HT1080 (cell line): Measurements from ENCODE around the gene CFAP221. TPM values are rescaled to one million over a fixed set of nuclear protein-coding genes. Genes with fewer than 3 reads are reported as not detected.

Experiments
- DNase-seq: peaks from one replicate; pipeline ENCODE4 v3.0.0-alpha.2; 2015; ENCODE audit warnings: low read depth
- polyA plus RNA-seq, 2 experiments: library from polyadenylated mRNA; depleted of rRNA; stranded (reverse); fragments of >200 nt; gene quantifications; 2 replicates each; pipeline ENCODE4 v1.2.3, GENCODE V29; 2015
- total RNA-seq: library from RNA; depleted of rRNA; stranded (reverse); fragments of >200 nt; shearing (Covaris generic); gene quantifications from 2 replicates; pipeline ENCODE4 v1.2.3, GENCODE V29; 2014; rRNA removed

CFAP221 gene
- total RNA-seq = not detected in 2 replicates
- polyA plus RNA-seq (2015; cell fraction: cytosol; rRNA removed) = not detected in 2 replicates
- polyA plus RNA-seq (2015; cell fraction: nucleus; rRNA removed) = not detected in 2 replicates

DNA sequence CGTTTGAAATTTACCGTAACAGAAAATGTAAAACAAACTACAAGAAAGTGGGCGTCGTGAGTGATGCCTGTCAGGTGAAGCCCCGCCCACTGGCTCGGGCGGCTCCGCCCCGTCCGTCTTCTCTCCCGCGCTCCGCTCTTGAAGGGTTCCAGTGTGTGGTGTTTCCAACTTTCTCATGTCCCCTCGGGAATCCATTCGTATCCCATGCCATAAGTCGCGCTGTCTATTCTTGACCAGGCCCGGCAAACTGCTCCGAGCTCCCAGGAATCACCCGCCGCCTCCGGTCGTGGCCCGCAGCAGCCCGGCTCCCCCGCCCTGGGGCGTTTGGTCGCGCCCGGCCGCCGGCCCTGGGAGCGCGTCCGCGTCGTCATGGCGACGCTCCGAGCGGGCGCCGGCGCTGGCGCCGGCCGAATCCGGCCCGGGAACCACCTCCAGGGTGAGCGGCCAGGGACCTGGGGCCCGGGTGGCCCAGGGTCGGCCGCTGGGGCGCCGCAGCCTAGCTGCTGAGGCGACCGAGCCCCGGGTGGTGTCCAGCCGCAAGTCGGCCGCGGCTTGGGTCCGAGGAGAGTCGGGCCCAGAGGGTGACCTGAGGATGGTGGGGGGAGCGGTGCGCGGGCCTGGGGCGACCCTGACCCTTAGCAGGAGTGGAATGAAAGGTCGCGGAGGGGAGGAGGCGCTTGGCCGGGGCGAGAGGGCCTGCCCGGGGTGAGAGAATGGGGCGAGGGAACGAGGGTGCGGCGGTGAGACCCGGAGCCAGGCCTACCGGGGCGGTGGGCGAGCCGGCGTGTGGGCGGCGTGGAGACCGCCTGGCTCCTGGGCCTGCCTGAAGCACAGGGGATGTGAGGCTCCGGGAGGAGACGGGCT is at the start of gene CFAP221:
Gene CFAP221, plus strand, starts transcription at position 375 of the 864 bp plus-strand sequence. CDS start 1,683 bp downstream, outside the sequence.
- peak; percentile 57 for DNase-seq

DNA sequence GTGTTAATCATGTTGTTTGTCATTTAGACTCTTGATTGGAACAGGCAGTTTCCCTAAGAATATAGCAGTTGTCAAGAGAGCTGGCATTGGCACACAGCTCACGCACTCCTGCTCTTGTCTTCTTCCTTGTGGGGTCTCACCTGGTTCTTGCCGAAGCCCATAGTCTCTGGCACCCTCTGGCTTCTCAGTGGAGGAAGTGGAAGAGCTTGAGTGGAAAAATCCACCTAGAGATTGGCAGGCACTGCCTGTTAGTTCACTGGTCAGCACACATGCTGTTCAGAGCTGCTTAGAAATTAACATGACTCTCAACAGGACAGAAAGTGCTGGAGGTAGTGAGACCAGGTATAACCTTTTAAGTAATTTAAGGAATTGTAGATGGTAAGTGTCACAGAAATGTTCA is 48.3 kb upstream of the CFAP221 start:
- DNase-seq = no peak

DNA sequence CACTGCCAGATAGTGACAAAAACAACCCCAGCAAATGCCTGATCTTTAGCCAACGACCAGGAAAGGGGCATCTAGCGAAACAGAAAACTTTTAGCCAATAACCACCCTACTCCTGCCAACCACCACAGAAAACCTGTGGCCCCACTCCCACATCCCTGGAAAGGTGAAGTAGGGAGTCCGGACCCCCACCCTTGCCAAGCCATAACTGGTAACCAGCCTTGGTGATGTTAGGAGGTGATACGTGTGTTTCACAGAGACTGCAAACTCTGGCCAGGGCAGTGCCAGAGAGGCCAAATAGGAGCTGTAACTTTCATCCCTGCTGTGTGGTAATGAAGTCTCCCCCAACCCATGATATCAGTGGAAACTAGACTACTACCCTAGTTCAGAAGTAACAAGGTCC is 47.6 kb upstream of the CFAP221 start:
- DNase-seq = no peak

DNA sequence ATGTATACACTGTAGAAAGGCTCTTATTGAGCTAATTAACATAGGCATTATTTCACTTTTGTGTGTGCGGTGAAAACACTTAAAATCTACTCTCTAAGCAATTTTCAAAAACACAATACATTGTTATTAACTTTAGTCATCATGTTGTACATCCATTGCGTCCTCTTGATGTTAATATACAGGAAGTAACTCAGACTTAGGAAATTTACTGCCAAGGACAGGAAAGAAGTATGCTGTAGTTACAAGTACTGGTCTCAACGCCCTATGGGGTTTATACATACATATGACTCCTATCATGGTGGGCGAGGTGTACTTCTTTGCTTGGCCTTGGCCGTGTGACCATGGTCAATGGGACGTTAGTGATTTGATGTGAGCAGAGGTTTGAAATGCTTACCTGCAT is 35.5 kb upstream of the CFAP221 start:
- no peak for DNase-seq

DNA sequence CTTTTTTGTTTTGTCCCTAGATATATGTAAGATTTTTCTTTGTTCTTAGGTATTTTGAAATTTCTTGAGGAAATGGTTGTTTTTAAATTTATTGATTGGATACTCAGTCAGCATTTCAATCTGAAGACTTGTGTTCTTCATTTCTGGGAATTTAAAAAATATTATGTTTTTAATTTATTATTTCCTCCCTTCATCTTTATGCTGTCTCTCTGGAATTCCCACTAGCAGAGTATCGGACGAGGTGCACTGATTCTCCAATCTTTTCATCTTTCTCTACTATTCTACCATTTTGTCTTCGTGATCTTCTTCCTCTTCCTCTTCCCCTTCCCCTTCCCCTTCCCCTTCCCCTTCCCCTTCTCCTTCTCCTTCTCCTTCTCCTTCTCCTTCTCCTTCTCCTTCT is 32.3 kb upstream of the CFAP221 start:
- no peak for DNase-seq

DNA sequence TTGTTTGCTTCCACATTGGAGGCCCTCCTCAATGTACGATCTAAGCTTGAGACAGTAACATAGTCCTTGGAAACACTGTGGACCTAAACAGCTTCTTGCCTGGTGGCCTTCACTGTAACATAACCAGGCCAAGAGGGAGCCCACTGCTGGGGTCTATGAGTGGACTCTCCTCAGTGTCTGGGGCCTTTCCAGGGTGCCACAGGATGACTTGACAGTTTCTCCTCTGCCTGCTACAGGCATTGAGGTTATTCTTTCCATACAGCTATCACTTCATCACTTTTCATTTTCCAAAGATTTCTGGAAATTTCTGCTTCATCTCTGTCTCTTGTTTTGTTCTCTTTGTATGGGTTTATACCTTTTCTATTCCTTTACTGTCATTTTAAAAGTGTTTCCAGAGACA is 31.3 kb upstream of the CFAP221 start:
- DNase-seq = no peak

DNA sequence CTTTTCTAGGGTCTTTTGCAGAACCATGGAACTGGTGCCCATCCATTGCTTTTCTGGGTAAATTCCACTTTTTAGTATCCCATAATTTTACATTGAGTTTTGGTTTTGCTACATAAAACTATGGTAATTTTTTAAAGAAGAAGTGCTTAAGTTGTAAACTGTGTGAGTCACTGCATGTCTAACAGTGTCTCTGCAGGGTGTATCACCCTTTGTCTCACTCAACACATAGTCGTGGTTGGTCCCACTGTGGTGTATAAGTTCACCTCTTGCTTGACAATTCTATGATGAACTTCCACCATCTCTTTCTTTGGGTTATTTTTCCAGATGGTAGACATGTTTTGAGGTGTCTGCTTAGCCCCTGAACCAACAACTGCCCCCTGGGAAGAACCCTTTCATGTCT is 30.4 kb upstream of the CFAP221 start:
- DNase-seq = no peak

DNA sequence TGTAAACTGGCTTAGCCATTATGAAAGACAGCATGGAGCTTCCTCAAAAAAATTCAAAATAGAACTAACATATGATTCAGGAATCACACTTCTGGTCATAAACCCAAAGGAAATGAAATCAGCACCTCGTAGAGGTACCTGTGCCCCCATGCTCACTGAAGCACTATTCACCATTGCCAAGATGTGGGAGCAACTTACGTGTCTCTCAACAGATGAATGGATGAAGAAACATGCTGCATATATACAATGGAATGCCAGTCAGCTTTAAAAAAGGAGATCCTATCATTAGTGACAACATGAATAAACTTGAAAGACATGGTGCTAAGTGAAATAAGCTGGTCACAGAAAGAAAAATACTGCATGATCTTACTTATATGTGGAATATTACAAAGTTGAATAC is 28.1 kb upstream of the CFAP221 start:
- no peak for DNase-seq

DNA sequence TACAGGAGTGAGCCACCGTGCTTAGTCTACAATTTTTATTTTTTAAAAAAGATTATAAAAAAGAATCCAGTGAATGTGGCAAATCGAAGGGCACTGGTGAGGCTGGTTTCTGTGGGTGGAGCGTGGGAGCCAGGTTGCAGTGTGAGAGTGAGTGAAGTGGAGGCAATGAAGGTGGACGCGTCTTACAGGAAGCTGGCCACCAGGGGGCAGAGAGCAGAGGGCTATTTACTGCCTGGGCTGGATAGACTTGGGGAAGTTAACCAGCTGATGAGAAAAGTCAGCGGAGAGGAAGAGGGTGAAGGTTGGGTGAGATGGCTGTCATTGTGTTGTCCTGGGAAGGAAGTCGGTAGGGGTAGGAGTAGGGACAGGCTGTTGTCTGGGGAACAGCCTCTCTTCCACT is 26.8 kb upstream of the CFAP221 start:
- DNase-seq = peak; percentile 43

DNA sequence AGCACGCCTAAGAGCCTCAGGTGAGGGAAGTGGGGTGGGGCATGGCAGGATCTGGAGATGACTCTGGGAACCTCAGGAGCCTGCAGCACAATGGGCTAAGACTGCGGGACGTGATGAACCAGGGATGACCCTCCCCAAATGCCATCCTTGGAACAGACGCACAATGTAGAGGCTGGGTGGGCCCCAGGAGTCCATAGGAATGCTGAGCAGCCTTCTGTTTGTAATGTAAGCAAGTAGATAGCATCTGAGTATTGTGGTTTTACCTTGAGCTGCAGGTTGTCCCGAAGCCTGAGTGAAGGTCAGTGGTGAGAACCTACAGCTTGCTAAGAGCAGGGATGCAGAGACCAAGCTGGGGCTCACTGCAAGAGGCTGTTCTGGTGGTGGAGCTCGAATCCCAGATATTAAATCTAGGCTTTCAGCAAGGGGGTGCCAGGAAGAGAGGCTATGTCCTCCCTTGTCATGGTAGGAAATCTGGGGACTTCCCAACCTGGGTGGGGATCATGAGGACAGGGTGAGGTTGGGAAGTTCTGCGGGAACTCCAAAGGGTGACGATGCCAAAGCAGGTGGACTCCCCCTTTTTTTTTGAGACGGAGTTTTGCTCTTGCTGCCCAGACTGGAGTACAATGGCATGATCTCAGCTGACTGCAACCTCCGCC is 25.7 kb upstream of the CFAP221 start:
- no peak for DNase-seq

DNA sequence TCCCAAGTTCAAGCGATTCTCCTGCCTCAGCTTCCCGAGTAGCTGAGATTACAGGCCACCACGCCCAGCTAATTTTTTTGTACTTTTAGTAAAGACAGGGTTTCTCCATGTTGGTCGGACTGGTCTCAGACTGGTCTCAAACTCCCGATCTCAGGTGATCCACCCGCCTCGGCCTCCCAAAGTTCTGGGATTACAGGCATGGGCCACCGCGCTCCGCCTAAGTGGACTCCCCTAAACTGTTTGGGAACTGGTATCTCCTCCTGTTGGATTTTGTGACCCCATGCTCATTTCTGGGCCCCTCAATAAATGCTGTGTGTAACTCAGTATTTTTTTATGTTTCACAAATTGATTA is 25.2 kb upstream of the CFAP221 start:
- no peak for DNase-seq

DNA sequence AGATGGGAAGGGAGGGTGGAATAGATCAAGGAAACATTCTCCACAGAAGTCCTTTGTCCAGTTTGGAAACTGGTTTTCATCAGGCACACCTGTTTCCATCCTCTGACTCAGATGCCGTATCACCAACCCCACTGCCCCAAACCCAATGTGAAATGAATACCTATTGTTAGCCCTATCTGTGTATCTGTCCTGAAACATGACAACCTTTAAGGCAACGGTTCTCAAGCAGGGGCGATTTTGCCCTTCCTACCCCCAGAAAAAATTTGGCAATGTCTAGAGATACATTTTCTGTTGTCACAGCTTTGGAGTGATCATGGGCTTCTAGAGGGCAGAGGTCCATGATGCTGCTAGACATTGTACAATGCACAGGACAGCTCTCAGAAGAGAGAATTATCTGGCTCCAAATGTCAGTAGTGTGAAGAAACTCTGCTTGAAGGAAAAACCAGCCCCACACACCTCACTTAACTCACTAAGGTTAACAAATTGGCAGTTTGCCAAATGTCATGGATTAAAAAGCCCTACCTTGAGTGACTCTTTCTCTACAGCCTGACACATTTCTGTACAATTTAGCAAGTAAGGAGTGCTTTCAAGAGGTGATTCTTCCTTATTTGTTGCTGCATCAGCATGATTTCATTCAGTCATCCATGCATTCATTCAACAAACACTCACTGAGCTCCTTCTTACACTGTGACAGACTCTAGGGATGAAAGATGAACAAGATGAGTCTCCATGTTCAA is 23.4 kb upstream of the CFAP221 start:
- no peak for DNase-seq

DNA sequence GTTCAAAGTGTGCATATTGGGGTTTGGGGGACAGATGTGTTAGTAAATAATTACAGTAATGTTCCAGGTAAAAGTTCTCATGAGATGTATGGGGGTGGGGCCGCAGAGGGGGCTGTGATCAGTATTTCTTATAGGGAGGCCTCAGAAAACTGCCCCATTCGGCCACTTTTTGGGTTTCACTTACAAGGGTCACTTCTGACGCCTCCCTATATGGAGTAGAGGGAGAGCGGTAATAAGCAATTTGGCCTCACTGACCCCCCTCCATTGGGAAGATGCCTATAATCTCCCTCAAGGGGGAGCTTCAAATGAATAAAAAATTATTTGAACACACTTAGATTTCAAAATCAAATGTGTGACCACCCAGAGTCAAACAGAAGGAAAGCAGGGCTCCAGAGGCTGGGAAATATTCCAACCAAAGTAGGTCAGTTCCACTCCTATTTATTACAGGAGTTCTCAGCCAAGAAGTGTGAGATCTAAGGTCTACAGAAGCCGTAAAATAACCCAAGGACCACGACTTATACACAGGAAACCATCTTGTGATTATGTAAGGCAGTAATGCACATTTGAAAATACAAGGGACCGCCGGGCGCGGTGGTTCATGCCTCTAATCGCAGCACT is 22.7 kb upstream of the CFAP221 start:
- DNase-seq = no peak

DNA sequence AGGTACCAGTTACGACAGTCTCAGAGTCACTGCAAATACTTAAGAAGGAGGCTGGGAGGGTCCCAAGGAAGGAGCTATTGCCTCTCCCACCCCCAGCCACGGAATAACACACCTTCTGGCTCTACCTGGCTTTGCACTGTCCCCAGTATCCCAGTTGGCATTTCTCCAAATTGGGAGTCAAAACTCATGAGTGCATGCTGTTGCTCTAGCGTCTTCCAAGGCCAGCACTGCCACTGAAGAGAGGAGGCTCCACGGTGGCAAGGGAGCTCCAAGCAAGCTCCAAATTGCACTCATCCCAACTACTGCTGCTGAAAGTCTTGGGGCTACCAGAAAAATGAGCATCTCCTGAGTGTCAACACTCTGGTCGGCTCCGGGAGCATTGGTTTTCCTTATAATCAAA is 21.6 kb upstream of the CFAP221 start:
- DNase-seq = no peak

DNA sequence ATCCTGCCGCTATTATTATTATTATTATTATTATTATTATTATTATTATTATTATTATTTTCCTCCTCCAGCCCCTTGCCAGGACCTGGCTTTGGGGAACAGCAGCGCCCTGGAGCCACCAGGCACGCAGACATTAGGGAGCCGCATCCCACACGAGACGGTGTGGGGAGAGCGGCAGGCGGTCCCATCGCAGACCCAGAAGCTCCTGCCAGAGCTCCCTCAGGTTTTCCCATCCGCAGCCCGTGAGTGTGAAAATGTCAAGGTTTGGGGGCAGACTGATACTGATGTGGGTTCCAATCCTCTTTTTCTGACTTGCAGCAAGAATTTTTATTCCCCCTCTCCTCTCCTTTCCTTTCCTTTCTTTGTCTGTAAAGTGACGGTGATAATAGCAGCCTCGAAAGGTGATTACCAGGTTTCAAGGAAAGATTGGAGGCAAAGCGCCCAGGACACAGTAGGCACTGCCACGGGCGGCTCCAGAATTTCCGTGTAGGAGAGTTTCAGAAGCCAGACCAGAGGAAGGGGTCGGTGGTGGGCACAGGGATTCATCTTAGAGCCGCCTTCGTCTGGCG is 20.8 kb upstream of the CFAP221 start:
- DNase-seq = no peak

DNA sequence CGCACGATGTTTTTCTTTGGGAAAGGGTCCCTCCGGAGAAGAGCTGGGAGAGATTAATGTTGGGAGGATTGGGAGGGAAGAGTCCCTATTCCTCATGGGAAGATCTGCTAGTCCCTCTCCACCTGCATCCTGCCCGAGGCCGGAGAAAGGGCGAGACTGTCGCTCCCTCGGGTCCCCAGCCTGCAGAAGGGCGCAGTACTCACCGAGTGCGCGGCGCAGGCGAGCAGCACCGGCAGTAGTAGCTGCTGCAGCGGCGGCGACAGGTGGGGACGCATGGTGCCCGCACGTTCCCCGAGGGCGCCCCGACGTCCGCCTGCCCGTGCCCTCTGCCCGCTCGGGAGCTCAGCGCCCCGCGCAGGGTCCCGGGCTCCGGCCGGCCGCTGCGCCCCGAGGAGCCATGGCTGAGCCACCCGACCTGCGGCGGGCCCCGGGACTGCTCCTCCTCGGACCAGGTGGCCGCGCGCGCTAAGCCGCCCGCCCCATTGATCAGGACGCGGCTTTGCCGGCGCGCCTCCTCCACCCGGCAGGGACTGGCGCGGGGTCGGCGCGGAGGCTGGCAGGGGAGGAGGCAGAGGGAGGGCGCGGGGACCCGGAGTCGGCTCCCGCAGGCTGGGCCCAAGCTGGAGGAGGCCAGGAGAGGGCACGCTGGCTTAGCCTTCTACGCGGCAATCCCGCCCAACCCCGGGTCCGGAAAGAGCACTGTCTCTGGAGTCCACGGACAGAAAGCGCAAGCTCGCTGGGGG is 20.1 kb upstream of the CFAP221 start, which contains the start of gene SCTR:
Gene SCTR, minus strand, starts transcription at position 532 of the 743 bp plus-strand sequence. Its CDS starts 257 bp downstream, at position 275.
- DNase-seq = no peak

DNA sequence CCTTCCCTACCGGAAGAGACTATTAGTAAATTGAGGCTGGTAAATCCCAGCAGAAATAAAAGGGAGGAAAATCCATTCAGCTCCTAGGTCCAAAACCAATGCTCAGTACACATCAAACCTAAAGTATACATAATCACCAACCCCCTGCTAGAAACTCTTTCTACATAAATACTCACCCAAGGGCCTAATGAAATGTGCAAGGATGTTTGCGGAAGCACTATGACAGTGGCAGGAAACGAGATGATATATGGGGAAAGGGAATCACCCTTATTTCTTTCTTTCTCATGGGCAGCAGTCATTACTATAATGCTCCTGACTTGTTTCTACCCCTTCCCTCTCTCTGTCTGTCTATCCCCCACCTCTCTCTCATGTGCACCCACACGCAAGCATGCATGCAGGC is 18.6 kb upstream of the CFAP221 start:
- no peak for DNase-seq

DNA sequence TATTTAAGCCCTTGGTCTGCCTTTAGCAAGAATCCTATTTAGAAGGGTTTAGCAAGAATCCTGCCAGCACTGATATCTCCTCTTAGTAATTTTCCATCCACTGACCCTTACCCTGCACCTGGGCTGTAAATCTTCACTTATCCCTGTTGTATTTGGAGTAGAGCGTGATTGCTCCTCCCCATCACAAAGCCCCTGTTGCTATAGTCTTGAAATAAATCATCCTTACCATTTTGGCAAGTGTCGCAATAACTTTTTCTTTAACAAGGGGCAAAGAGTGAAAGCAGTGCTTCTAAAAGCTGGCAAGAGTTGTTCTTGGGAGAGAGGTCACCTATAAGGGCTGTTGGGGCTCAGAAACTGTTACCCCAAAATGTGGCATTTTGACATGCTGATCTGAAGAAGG is 16.2 kb upstream of the CFAP221 start:
- DNase-seq = no peak

DNA sequence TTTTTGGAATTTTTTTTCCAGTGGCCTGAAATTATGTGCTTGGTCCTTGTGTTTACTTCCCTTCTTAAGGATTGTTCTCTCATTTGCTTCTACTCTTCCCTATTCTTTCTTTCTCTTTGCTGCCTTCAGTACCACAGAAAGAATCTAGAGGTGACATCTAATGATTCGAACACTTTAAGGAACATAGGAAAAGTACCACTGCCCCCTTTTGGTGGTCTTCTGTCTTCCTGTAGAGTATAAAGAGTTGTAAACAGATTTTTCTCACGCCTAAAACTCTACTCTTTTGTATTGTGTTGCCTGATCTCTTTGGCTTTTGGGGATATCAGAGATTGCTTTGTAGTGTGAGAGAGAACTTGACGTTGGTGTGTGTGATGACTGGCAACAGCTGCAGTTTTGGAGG is 13.0 kb upstream of the CFAP221 start:
- DNase-seq = peak; percentile 9

DNA sequence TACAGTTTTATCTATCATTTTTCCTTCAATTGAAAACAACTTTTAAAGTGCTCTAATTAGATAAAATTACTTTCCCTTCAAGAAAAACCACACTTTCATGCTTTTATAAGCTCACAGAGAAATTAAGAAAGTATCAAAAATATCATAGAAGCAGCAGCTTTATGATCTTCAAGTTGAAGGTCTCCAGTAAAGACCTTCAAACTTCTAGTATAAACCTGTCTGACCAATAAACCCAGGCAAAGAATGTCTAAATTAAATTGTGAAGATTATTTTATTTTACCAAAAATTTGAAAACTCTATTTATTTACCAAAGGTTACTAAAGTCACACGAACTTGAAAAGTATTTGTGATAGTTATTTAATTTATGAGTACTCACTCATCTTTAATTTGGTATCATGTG is 10.7 kb upstream of the CFAP221 start:
- DNase-seq = no peak
